Osteocyte (in vitro differentiated cells): ENCODE measurements around the gene RHOJ. TPM values are rescaled to one million over a fixed set of nuclear protein-coding genes. Genes with fewer than 3 reads are reported as not detected.

ENCODE experiments used
- DNase-seq: peaks from one replicate; pipeline ENCODE4 v3.0.0; 2021; ENCODE audit warnings: mixed read lengths; ENCODE audit not compliant: unreplicated experiment; ENCODE audit errors: extremely low spot score
- H3K27ac Mint-ChIP-seq: one replicate; pipeline ENCODE4 v1.8.0; 2021; ENCODE audit warnings: mild to moderate bottlenecking, mixed read lengths; ENCODE audit not compliant: unreplicated experiment
- H3K27me3 Mint-ChIP-seq: one replicate; pipeline ENCODE4 v1.8.0; 2021; ENCODE audit warnings: mixed read lengths; ENCODE audit not compliant: unreplicated experiment
- H3K36me3 Mint-ChIP-seq: one replicate; pipeline ENCODE4 v1.8.0; 2021; ENCODE audit warnings: mixed read lengths; ENCODE audit not compliant: unreplicated experiment
- H3K4me1 Mint-ChIP-seq: one replicate; pipeline ENCODE4 v1.8.0; 2021; ENCODE audit warnings: mixed read lengths; ENCODE audit not compliant: unreplicated experiment
- H3K4me3 Mint-ChIP-seq: one replicate; pipeline ENCODE4 v1.8.0; 2021; ENCODE audit warnings: mild to moderate bottlenecking, moderate library complexity, mixed read lengths; ENCODE audit not compliant: unreplicated experiment
- H3K9me3 Mint-ChIP-seq: one replicate; pipeline ENCODE4 v1.8.0; 2021; ENCODE audit warnings: mixed read lengths; ENCODE audit not compliant: unreplicated experiment
- total RNA-seq: library from RNA; stranded (reverse); gene quantifications from 2 replicates; pipeline ENCODE4 v1.2.1, GENCODE V29; 2021
- TF ChIP-seq, protein P1 (sequence below): fragments of 200-600 bp; sonication (generic); IDR thresholded peaks from 2 replicates; pipeline ENCODE4 v1.5.0; 2021; ENCODE audit warnings: antibody characterized with exemption, mild to moderate bottlenecking, moderate library complexity

Gene RHOJ
- total RNA-seq, 1 donor from 2014 or later, result 69.7 TPM

DNA sequence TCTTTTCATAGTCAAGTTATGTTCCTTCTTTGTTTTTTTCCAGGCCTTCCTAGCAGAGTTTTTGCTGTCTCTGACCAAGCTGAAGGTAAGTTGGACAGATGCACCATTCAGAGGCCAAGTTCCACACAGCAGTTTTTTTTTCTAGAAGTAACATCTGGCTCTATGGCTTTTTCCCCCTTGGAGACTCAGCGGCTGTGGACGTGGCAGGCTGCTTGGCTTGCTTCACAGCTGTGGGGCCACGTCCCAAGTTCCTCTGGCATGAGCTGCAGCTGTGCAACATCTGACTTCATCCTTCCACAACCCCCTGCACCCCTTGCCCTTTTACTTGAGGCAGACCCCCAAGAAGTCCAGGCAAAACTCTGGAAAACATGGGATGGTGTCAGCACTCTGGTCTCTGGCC lies 24.2 kb upstream of the RHOJ start:
- no peaks in the 10 kb centered on the region for H3K36me3 Mint-ChIP-seq
- H3K27me3 Mint-ChIP-seq, result peaks cover 9% of the 10 kb centered on the region
- TF ChIP-seq, protein P1, sequence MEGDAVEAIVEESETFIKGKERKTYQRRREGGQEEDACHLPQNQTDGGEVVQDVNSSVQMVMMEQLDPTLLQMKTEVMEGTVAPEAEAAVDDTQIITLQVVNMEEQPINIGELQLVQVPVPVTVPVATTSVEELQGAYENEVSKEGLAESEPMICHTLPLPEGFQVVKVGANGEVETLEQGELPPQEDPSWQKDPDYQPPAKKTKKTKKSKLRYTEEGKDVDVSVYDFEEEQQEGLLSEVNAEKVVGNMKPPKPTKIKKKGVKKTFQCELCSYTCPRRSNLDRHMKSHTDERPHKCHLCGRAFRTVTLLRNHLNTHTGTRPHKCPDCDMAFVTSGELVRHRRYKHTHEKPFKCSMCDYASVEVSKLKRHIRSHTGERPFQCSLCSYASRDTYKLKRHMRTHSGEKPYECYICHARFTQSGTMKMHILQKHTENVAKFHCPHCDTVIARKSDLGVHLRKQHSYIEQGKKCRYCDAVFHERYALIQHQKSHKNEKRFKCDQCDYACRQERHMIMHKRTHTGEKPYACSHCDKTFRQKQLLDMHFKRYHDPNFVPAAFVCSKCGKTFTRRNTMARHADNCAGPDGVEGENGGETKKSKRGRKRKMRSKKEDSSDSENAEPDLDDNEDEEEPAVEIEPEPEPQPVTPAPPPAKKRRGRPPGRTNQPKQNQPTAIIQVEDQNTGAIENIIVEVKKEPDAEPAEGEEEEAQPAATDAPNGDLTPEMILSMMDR, result no peak
- H3K9me3 Mint-ChIP-seq, result peaks cover 11% of the 10 kb centered on the region
- H3K27ac Mint-ChIP-seq, result no peak overlapping the region
- no peak for DNase-seq
- peaks cover 7% of the 10 kb centered on the region for H3K4me1 Mint-ChIP-seq
- no peak overlapping the region for H3K4me3 Mint-ChIP-seq

DNA sequence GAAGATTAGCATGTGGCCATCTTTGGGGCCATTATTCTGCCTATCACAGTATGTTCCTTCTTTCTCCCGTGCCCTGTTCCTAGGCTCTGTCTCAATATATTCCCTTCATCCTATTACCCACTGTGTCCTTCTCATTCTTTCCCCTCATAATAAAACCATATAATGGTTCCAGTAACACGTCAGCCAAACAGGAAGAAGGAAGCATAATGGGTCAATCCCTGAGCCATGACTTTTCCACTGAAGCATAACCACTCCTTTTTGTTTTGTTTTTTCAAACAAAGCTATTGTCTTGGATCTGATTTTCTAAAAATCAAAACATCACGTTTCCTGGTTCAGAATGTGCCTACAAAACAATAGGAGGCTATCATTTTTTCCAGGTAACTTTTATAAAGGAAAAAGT lies 21.3 kb upstream of the RHOJ start:
- Mint-ChIP-seq H3K27me3 (no peaks in the 10 kb centered on the region), H3K27ac (no peak overlapping the region), H3K36me3 (no peaks in the 10 kb centered on the region), H3K4me1 (peaks cover 35% of the 10 kb centered on the region), H3K9me3 (peaks cover 11% of the 10 kb centered on the region), H3K4me3 (no peak overlapping the region)
- TF ChIP-seq, protein P1, result no peak
- DNase-seq, result no peak

DNA sequence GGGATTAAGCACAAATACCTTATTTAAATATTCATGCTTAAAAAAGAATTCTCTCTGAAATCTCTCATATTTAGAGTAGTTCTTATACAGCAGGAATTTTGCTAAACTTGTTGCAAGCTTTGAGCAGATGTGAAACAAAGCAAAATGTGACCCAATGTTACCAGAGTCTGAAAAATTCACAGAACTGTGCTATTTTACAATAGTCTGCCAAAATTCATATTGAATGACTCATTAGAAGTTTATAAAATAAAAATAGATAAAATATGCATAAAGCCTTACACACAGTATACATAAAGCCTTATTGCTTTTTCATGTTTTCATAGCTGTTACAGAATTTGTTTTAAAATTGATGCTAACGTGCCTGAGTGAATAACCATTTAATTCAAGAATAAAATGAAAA lies 17.8 kb upstream of the RHOJ start:
- Mint-ChIP-seq H3K27me3 (no peaks in the 10 kb centered on the region), H3K4me1 (peaks cover 45% of the 10 kb centered on the region), H3K36me3 (no peaks in the 10 kb centered on the region), H3K27ac (peak overlapping the region; percentile 82), H3K9me3 (peaks cover 11% of the 10 kb centered on the region), H3K4me3 (no peak overlapping the region)
- TF ChIP-seq, protein P1, result no peak
- DNase-seq, result no peak

DNA sequence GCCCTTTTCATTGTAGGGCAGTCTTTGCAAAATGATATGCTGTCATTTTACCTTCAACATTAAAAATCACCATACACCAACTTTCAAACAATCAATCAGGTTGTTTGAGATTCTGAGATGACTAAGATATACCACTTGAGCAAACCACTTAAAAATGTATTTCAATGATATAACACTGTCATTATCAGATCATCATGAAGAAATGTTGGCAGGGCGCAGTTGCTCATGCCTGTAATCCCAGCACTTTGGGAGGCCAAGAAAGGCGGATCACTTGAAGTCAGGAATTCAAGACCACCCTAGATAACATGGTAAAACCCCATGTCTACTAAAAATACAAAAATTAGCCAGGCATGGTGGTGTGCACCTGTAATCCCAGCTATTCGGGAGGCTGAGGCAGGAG lies 13.0 kb upstream of the RHOJ start:
- Mint-ChIP-seq H3K27ac (no peak overlapping the region), H3K4me1 (peaks cover 26% of the 10 kb centered on the region), H3K27me3 (no peaks in the 10 kb centered on the region), H3K9me3 (no peaks in the 10 kb centered on the region), H3K4me3 (no peak overlapping the region), H3K36me3 (no peaks in the 10 kb centered on the region)
- DNase-seq, result no peak
- TF ChIP-seq, protein P1, result no peak

DNA sequence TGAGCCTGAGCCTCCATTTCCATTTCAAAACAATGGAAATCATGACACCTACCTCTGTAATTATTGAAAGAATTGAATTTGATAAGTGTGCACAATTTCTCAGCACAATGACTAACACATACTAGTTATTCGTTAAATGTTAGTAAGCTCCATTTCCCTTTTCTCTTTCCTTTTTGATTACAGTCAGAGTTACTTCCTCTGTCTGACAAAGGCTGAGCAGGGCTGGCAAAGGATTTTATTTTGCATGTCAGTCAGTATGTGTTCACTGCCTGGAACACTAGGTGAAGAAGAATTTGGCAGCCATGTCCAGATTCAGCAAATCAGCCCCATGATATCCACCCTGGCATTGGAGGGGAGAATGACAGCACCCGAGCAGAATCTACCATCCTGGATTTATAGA lies 12.2 kb upstream of the RHOJ start:
- no peak overlapping the region for H3K27ac Mint-ChIP-seq
- H3K36me3 Mint-ChIP-seq, result no peaks in the 10 kb centered on the region
- H3K4me1 Mint-ChIP-seq, result peaks cover 17% of the 10 kb centered on the region
- no peaks in the 10 kb centered on the region for H3K27me3 Mint-ChIP-seq
- H3K9me3 Mint-ChIP-seq, result no peaks in the 10 kb centered on the region
- no peak for DNase-seq
- H3K4me3 Mint-ChIP-seq, result no peak overlapping the region
- TF ChIP-seq, protein P1, result no peak
